PC-3 (cell line): ENCODE data around the gene LYRM4.

ENCODE experiments used
- CTCF ChIP-seq: fragments of 300-600 bp; sonication (generic); conservative IDR thresholded peaks from 2 replicates; pipeline ENCODE4 v1.5.1; 2017; ENCODE audit warnings: antibody characterized with exemption, low read depth, mild to moderate bottlenecking, low read length
- EZH2 ChIP-seq: fragments of 300-600 bp; sonication (generic); IDR thresholded peaks from one replicate; pipeline ENCODE4 v1.6.1; 2017; ENCODE audit warnings: antibody characterized with exemption, mild to moderate bottlenecking, low read length; ENCODE audit not compliant: unreplicated experiment

- TF ChIP-seq CTCF (no peak), EZH2 (no peak)
Measured at GRCh38 chr6:5059036-5059896, 201.5 kb downstream of the LYRM4 start.
